GM23338 (cell line): ENCODE results near the gene AFF3. TPM values are rescaled to one million over a fixed set of nuclear protein-coding genes. Genes with fewer than 3 reads are reported as not detected.
"Not testable (repeated sequence)": the region's sequence is repeated elsewhere in the genome, so short reads cannot be mapped to it uniquely, and the experiment has no call there.

ENCODE experiments used
- ATAC-seq: fragments of 200-7000 bp; cut with Tn5 transposase; 3 replicates; pipeline ENCODE4 v1.9.1; 2020
- DNase-seq: peaks from one replicate; pipeline ENCODE4 v3.0.0-alpha.2; 2015; ENCODE audit warnings: low spot score
- H2AFZ ChIP-seq: fragments of 200-600 bp; sonication (generic); 2 replicates; pipeline ENCODE4 v1.8.0; 2016; ENCODE audit warnings: antibody characterized with exemption, mild to moderate bottlenecking, moderate library complexity
- H3F3A ChIP-seq: fragments of 200-600 bp; sonication (generic); replicated peaks from 2 replicates; pipeline ENCODE4 v1.8.0; 2017; ENCODE audit warnings: antibody characterized with exemption, mixed run types, low read depth
- H3K27ac ChIP-seq: fragments of 200-600 bp; sonication (generic); 2 replicates; pipeline ENCODE4 v1.6.1; 2016; ENCODE audit warnings: low read depth
- H3K27me3 ChIP-seq: fragments of 200-600 bp; sonication (generic); 2 replicates; pipeline ENCODE4 v1.8.0; 2016; ENCODE audit warnings: mild to moderate bottlenecking, mixed run types, moderate library complexity; ENCODE audit not compliant: insufficient read depth
- H3K36me3 ChIP-seq: fragments of 200-600 bp; sonication (generic); 2 replicates; pipeline ENCODE4 v1.8.0; 2016; ENCODE audit warnings: mild to moderate bottlenecking; ENCODE audit not compliant: insufficient read depth
- H3K4me1 ChIP-seq: fragments of 200-600 bp; sonication (generic); 2 replicates; pipeline ENCODE4 v1.8.0; 2016; ENCODE audit warnings: mild to moderate bottlenecking, moderate library complexity; ENCODE audit not compliant: insufficient read depth
- H3K4me2 ChIP-seq: fragments of 200-600 bp; sonication (generic); 2 replicates; pipeline ENCODE4 v1.7.1; 2017; ENCODE audit warnings: mixed run types
- H3K4me3 ChIP-seq: fragments of 200-600 bp; sonication (generic); 2 replicates; pipeline ENCODE4 v1.6.1; 2016; ENCODE audit warnings: mixed run types
- H3K79me2 ChIP-seq: fragments of 200-600 bp; sonication (generic); replicated peaks from 2 replicates; pipeline ENCODE4 v1.8.0; 2017; ENCODE audit warnings: mild to moderate bottlenecking; ENCODE audit not compliant: insufficient read depth
- H3K9me2 ChIP-seq: fragments of 200-600 bp; sonication (generic); 2 replicates; pipeline ENCODE4 v1.8.0; 2017; ENCODE audit not compliant: insufficient read depth
- H4K20me1 ChIP-seq: fragments of 200-600 bp; sonication (generic); replicated peaks from 2 replicates; pipeline ENCODE4 v1.8.0; 2017; ENCODE audit warnings: mild to moderate bottlenecking; ENCODE audit not compliant: insufficient read depth
- H3K27ac Mint-ChIP-seq: 2 replicates; pipeline ENCODE4 v1.8.0; 2020; ENCODE audit warnings: inconsistent platforms, mild to moderate bottlenecking, moderate library complexity, mixed read lengths
- H3K27me3 Mint-ChIP-seq: 3 replicates; pipeline ENCODE4 v1.8.0; 2022; ENCODE audit warnings: low read depth, mild to moderate bottlenecking, moderate library complexity, mixed read lengths, inconsistent platforms; ENCODE audit not compliant: insufficient read depth, poor library complexity
- H3K36me3 Mint-ChIP-seq: 3 replicates; pipeline ENCODE4 v1.8.0; 2021; ENCODE audit warnings: low read depth, mild to moderate bottlenecking, inconsistent platforms, moderate library complexity, mixed read lengths
- H3K4me1 Mint-ChIP-seq: 3 replicates; pipeline ENCODE4 v1.8.0; 2020; ENCODE audit warnings: mild to moderate bottlenecking, inconsistent platforms, mixed read lengths
- H3K4me3 Mint-ChIP-seq: 3 replicates; pipeline ENCODE4 v1.8.0; 2021; ENCODE audit warnings: moderate library complexity, mild to moderate bottlenecking, inconsistent platforms, mixed read lengths
- H3K9me3 Mint-ChIP-seq: 3 replicates; pipeline ENCODE4 v1.8.0; 2020; ENCODE audit warnings: moderate library complexity, mild to moderate bottlenecking, inconsistent platforms, mixed read lengths
- CREB1 ChIP-seq: fragments of 250-450 bp; sonication (Bioruptor Pico); IDR thresholded peaks from 2 replicates; pipeline ENCODE4 v1.5.0; 2020; ENCODE audit warnings: low read depth, mild to moderate bottlenecking, moderate library complexity
- CTCF ChIP-seq, 2 experiments: fragments of 200-600 bp in 1 of 2; sonication (generic) in 1 of 2; conservative IDR thresholded peaks; 2 replicates each; pipeline versions ENCODE4 v1.5.1 to v1.6.1; 2016 to 2017; ENCODE audit warnings: antibody characterized with exemption in 2 of 2, low read depth in 2 of 2, mild to moderate bottlenecking in 2 of 2, moderate library complexity in 1 of 2
- EZH2phosphoT487 ChIP-seq: fragments of 200-600 bp; sonication (generic); IDR thresholded peaks from one replicate; pipeline ENCODE4 v1.8.1; 2018; ENCODE audit warnings: antibody characterized with exemption; ENCODE audit not compliant: unreplicated experiment
- POLR2AphosphoS5 ChIP-seq: IDR thresholded peaks from 2 replicates; pipeline ENCODE4 v1.6.1; 2016; ENCODE audit warnings: antibody characterized with exemption, low read depth
- polyA plus RNA-seq: library from polyadenylated mRNA; unstranded; fragments of >200 nt; fragmentation: Nextera tagmentation; extraction: Ambion mirVana; gene quantifications from 2 replicates; pipeline ENCODE4 v1.2.1, GENCODE V29; 2016
- total RNA-seq: library from RNA; depleted of rRNA; stranded (reverse); fragments of >200 nt; shearing (Covaris generic); gene quantifications from 2 replicates; pipeline ENCODE4 v1.2.3, GENCODE V29; 2014
- TF ChIP-seq, protein P1 (sequence below): IDR thresholded peaks from one replicate; pipeline ENCODE4 v1.6.1; 2018; ENCODE audit warnings: antibody characterized with exemption; ENCODE audit not compliant: unreplicated experiment
- TF ChIP-seq, protein P2 (sequence below): fragments of 250-450 bp; sonication (Bioruptor Pico); IDR thresholded peaks from 2 replicates; pipeline ENCODE4 v1.5.0; 2020; ENCODE audit warnings: mild to moderate bottlenecking, moderate library complexity

Gene AFF3
- total and polyA plus RNA-seq, 2 experiments from 2014 or later, result 0.73 to 1.4 TPM

DNA sequence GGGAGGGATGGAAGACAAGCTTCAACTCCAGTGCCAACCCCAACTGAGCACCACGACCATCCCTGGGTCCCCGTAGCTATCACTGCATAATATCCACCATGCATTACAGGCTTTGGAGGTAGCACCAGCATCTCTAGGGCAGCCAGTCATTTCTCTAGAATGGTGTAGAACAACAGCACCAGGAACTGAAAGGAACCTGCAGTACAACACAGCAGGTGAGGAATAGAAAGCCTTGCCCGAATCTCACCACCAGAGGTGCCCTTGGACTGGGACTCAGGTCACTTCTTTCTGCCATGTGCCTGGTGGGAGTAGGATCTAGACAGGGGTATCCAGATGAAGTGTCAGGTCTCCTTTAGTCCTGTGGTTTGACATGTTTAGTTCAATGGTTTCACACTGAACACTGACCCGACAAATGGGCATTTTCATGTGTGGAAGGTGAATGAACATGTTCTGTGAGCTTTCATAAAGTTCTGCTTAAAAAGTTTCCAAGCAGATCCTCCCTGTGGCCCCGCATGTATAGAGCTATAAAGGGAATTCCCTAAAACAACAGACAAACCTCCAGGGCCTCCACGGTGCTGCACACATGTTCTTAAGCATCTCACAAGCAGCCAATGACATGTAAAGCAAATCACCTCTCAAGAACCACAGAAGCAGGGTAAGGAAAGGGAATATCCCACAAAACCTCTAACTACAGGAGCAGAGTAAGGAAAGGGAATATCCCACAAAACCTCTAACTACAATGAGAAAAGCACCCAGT is 208.3 kb downstream of the AFF3 start:
- Histone ChIP-seq H3K79me2 (no peaks in the 10 kb centered on the region), H3K36me3 (no peaks in the 10 kb centered on the region), H2AFZ (no peak overlapping the region), H3F3A (no peaks in the 10 kb centered on the region), H3K4me3 (no peak overlapping the region), H3K9me2 (peaks cover 4% of the 10 kb centered on the region; the same call in 1 of the 2 replicates), H4K20me1 (no peaks in the 10 kb centered on the region), H3K27ac (no peak overlapping the region), H3K4me2 (no peak overlapping the region), H3K4me1 (no peaks in the 10 kb centered on the region), H3K27me3 (no peaks in the 10 kb centered on the region)
- Mint-ChIP-seq H3K4me3 (no peak overlapping the region), H3K36me3 (no peaks in the 10 kb centered on the region), H3K27me3 (no peaks in the 10 kb centered on the region), H3K9me3 (peaks cover 3% of the 10 kb centered on the region; the same call in 2 of the 3 replicates), H3K4me1 (no peaks in the 10 kb centered on the region; the same call in 2 of the 3 replicates), H3K27ac (no peak overlapping the region)
- ATAC-seq (no peak), DNase-seq (no peak)
- TF ChIP-seq CTCF (conservative IDR thresholded peaks at IDR 0.05; ENCODE audit: low read depth in 2 of 2) (no peak), CREB1 (no peak), POLR2AphosphoS5 (no peak), EZH2phosphoT487 (no peak)
- TF ChIP-seq, protein P1, sequence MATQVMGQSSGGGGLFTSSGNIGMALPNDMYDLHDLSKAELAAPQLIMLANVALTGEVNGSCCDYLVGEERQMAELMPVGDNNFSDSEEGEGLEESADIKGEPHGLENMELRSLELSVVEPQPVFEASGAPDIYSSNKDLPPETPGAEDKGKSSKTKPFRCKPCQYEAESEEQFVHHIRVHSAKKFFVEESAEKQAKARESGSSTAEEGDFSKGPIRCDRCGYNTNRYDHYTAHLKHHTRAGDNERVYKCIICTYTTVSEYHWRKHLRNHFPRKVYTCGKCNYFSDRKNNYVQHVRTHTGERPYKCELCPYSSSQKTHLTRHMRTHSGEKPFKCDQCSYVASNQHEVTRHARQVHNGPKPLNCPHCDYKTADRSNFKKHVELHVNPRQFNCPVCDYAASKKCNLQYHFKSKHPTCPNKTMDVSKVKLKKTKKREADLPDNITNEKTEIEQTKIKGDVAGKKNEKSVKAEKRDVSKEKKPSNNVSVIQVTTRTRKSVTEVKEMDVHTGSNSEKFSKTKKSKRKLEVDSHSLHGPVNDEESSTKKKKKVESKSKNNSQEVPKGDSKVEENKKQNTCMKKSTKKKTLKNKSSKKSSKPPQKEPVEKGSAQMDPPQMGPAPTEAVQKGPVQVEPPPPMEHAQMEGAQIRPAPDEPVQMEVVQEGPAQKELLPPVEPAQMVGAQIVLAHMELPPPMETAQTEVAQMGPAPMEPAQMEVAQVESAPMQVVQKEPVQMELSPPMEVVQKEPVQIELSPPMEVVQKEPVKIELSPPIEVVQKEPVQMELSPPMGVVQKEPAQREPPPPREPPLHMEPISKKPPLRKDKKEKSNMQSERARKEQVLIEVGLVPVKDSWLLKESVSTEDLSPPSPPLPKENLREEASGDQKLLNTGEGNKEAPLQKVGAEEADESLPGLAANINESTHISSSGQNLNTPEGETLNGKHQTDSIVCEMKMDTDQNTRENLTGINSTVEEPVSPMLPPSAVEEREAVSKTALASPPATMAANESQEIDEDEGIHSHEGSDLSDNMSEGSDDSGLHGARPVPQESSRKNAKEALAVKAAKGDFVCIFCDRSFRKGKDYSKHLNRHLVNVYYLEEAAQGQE, result no peak
- TF ChIP-seq, protein P2, sequence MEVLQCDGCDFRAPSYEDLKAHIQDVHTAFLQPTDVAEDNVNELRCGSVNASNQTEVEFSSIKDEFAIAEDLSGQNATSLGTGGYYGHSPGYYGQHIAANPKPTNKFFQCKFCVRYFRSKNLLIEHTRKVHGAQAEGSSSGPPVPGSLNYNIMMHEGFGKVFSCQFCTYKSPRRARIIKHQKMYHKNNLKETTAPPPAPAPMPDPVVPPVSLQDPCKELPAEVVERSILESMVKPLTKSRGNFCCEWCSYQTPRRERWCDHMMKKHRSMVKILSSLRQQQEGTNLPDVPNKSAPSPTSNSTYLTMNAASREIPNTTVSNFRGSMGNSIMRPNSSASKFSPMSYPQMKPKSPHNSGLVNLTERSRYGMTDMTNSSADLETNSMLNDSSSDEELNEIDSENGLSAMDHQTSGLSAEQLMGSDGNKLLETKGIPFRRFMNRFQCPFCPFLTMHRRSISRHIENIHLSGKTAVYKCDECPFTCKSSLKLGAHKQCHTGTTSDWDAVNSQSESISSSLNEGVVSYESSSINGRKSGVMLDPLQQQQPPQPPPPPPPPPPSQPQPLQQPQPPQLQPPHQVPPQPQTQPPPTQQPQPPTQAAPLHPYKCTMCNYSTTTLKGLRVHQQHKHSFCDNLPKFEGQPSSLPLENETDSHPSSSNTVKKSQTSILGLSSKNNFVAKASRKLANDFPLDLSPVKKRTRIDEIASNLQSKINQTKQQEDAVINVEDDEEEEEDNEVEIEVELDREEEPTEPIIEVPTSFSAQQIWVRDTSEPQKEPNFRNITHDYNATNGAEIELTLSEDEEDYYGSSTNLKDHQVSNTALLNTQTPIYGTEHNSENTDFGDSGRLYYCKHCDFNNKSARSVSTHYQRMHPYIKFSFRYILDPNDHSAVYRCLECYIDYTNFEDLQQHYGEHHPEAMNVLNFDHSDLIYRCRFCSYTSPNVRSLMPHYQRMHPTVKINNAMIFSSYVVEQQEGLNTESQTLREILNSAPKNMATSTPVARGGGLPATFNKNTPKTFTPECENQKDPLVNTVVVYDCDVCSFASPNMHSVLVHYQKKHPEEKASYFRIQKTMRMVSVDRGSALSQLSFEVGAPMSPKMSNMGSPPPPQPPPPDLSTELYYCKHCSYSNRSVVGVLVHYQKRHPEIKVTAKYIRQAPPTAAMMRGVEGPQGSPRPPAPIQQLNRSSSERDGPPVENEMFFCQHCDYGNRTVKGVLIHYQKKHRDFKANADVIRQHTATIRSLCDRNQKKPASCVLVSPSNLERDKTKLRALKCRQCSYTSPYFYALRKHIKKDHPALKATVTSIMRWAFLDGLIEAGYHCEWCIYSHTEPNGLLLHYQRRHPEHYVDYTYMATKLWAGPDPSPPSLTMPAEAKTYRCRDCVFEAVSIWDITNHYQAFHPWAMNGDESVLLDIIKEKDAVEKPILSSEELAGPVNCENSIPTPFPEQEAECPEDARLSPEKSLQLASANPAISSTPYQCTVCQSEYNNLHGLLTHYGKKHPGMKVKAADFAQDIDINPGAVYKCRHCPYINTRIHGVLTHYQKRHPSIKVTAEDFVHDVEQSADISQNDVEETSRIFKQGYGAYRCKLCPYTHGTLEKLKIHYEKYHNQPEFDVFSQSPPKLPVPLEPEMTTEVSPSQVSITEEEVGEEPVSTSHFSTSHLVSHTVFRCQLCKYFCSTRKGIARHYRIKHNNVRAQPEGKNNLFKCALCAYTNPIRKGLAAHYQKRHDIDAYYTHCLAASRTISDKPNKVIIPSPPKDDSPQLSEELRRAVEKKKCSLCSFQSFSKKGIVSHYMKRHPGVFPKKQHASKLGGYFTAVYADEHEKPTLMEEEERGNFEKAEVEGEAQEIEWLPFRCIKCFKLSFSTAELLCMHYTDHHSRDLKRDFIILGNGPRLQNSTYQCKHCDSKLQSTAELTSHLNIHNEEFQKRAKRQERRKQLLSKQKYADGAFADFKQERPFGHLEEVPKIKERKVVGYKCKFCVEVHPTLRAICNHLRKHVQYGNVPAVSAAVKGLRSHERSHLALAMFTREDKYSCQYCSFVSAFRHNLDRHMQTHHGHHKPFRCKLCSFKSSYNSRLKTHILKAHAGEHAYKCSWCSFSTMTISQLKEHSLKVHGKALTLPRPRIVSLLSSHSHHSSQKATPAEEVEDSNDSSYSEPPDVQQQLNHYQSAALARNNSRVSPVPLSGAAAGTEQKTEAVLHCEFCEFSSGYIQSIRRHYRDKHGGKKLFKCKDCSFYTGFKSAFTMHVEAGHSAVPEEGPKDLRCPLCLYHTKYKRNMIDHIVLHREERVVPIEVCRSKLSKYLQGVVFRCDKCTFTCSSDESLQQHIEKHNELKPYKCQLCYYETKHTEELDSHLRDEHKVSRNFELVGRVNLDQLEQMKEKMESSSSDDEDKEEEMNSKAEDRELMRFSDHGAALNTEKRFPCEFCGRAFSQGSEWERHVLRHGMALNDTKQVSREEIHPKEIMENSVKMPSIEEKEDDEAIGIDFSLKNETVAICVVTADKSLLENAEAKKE (CRISPR knock-in tag), result no peak

DNA sequence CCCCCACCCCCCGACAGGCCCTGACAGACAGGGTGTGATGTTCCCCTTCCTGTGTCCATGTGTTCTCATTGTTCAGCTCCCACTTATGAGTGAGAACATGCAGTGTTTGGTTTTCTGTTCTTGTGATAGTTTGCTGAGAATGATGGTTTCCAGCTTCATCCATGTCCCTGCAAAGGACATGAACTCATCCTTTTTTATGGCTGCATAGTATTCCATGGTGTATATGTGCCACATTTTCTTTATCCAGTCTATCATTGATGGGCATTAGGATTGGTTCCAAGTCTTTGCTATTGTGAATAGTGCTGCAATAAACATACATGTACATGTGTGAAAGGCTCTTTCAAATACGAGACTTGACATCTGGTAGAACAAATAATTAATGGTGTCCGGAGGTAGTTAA is 208.9 kb downstream of the AFF3 start:
- H3K4me2 ChIP-seq, H3K9me2 ChIP-seq, ATAC-seq, H2AFZ ChIP-seq, H3K27ac Mint-ChIP-seq, H3K4me1 Mint-ChIP-seq, H3F3A ChIP-seq, H3K27ac ChIP-seq, H3K36me3 Mint-ChIP-seq, H3K27me3 ChIP-seq, H4K20me1 ChIP-seq, H3K36me3 ChIP-seq, H3K4me3 ChIP-seq, DNase-seq, H3K27me3 Mint-ChIP-seq, H3K9me3 Mint-ChIP-seq, H3K79me2 ChIP-seq, H3K4me1 ChIP-seq, H3K4me3 Mint-ChIP-seq: not testable (repeated sequence)
